Right ventricle myocardium inferior (tissue), 1 donor: Measurements from ENCODE around the gene TRPV4. TPM values are rescaled to one million over a fixed set of nuclear protein-coding genes. Genes with fewer than 3 reads are reported as not detected.

Experiments
- ATAC-seq: fragments of 200-7000 bp; cut with Tn5 transposase; one replicate; pipeline ENCODE4 v1.9.1; 2020; ENCODE audit warnings: mild to moderate bottlenecking, moderate library complexity
- DNase-seq: peaks from one replicate; pipeline ENCODE4 v3.0.0; 2021; ENCODE audit errors: missing footprints
- intact Hi-C: fragments of 100-400 bp; cut with DNase I; formaldehyde crosslinking; loops from one replicate; pipeline ENCODE4 v1.11.0; 2022
- total RNA-seq: library from RNA; stranded (reverse); fragmentation: NEBNext Ultra II Directional; extraction: Animal tissue kit (Norgen Biotek cat#: 25700); gene quantifications from one replicate; pipeline ENCODE4 v1.2.1, GENCODE V29; 2021
- donor health status: DM: no; HTN: yes; CAD: no; lungs with severe emphysema.

The TRPV4 gene
- total RNA-seq, 1 donor from 2014 or later, result 0.32 TPM

- no peak for ATAC-seq
- DNase-seq, result no peak
- intact Hi-C loops, result no loop called here
These were observed 17.2 kb downstream of the TRPV4 start for GRCh38 chr12:109815757-109816617.

- ATAC-seq, result no peak
- DNase-seq, result no peak
- intact Hi-C loops, result no loop called here
These were observed 18.0 kb downstream of the TRPV4 start for GRCh38 chr12:109815225-109815624.

- intact Hi-C loops, result no loop called here
- DNase-seq, result no peak
- no peak for ATAC-seq
These were observed 18.5 kb downstream of the TRPV4 start for GRCh38 chr12:109814600-109815150.

DNA sequence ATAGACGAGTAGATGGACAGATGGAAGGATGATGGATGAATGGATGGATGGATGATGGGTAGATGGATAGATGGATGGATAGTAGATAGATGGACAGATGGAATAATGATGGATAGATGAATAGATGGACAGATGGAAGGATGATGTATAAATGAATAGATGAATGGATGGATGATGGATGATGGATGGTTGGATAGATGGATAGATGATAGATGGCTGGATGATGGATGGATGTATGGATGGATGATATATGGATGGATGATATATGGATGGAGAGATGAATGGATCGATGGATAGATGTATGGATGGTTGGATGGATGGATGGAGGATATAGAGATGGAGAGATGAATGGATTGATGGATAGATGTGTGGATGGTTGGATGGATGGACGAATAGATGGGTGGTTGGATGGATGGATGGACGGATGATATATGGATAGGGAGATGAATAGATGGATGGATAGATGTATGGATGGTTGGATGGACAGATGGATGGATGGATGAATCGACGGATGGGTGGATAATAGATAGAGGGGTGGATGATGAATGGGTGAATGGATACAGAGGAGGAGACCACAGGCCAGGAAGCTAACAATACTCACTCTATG is 19.3 kb downstream of the TRPV4 start:
- ATAC-seq, result no peak
- DNase-seq, result no peak
- intact Hi-C loops, result no loop called here

- DNase-seq (no peak), ATAC-seq (no peak)
- intact Hi-C loops, result no loop called here
These were observed 21.6 kb downstream of the TRPV4 start for GRCh38 chr12:109811624-109811995.

GRCh38 chr12:109810954-109811623 is 22.1 kb downstream of the TRPV4 start:
- ATAC-seq, result no peak
- intact Hi-C loops, result no loop called here
- no peak for DNase-seq

GRCh38 chr12:109808876-109809646 is 24.1 kb downstream of the TRPV4 start:
- ATAC-seq (no peak), DNase-seq (no peak)
- intact Hi-C loops, result no loop called here

- DNase-seq (no peak), ATAC-seq (no peak)
- intact Hi-C loops, result no loop called here
These were observed 25.1 kb downstream of the TRPV4 start for GRCh38 chr12:109807954-109808643.

GRCh38 chr12:109804820-109805761 is 28.1 kb downstream of the TRPV4 start:
- ATAC-seq, result peak; percentile 77
- intact Hi-C loops, result loop anchor here (1.0 kb wide), 2 partner anchors 40 to 75 kb away; partner anchors contain the start of gene GLTP
- DNase-seq, result peak; percentile 85

DNA sequence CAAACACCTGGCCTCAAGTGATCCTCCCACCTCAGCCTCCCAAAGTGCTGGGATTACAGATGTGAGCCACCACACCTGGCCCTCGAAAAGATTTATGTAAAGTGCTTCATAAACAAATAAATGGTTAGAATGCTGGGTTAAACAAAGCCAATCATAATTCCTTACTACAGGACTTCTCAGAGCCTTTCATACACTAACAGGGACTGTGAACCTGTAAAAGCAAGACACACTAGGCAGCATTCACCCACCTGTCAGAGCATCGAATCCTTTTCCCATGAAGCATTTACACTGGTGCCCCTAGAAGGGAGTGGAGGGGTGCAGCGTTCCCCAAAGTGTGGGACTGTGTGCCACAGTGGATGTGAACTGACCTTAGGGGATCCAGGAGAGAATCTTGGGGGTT is 29.5 kb downstream of the TRPV4 start:
- no peak for DNase-seq
- no peak for ATAC-seq
- intact Hi-C loops, result no loop called here

DNA sequence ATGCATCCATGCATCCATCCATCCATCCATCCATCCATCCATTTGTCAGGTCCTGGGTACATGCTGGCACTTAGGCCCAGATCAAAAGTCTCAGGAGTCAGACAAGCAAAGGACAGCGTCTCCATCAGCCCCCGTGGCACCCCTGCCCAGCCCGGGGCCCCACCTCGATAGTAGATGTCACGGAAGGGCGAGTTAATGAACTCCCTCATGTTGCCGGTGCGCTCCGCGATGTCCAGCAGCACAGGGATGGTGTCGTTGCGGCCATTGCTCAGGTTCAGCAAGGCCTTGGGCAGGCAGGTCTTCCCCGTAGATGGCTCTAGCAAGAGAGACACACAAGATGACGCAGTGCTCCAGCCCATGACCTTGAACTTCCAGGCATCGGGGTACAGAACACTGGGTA is 30.4 kb downstream of the TRPV4 start:
- DNase-seq (no peak), ATAC-seq (no peak)
- intact Hi-C loops, result no loop called here

GRCh38 chr12:109800536-109800935 is 32.7 kb downstream of the TRPV4 start:
- ATAC-seq (no peak), DNase-seq (no peak)
- intact Hi-C loops, result no loop called here

- intact Hi-C loops, result no loop called here
- no peak for ATAC-seq
- DNase-seq, result no peak
These were observed 34.5 kb downstream of the TRPV4 start for GRCh38 chr12:109798691-109799090.

- DNase-seq (no peak), ATAC-seq (no peak)
- intact Hi-C loops, result no loop called here
These were observed 35.1 kb downstream of the TRPV4 start for GRCh38 chr12:109797905-109798669.

DNA sequence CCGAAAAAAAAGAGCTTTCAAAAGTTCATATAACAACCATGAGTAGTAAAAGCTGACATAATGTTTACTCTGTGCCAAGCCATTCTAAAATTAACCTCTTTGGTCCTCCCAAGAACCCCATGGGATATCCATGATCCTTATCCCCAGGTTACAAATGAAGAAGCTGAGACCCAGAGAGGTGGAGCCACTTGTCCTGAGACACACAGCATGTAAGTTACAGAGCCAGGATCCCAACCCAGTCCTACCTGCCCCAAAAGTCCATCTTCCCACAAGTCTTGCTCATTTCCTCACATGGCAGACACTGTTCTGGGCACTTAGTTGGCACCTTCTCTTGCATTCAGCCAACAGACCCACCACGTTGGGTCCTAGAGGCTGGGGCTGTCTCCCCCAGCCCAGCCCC is 37.1 kb downstream of the TRPV4 start:
- ATAC-seq, result no peak
- no peak for DNase-seq
- intact Hi-C loops, result no loop called here

DNA sequence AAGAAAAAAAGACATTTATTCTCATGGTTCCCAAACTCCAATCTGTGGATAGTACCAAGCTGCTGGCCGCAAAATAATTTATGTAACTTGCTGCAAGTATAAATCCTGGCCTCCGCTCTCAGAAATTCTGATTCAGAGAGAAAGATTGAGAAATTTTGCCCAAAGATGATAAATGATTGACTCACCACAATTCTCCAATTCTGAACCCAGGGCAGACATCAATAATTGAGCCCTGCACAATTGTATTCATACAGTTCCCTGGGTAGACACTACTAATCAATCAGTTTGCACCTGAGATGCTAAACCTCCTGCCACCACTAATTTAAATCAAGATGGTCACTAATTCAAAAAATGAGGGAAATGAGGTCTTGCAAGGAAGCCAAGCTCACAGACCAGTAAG is 38.2 kb downstream of the TRPV4 start:
- intact Hi-C loops, result no loop called here
- no peak for DNase-seq
- ATAC-seq, result no peak
